A673 (cell line): ENCODE measurements around the gene ZDHHC13.

Source experiments
- EZH2 ChIP-seq: fragments of 200-600 bp; sonication (generic); IDR thresholded peaks from 2 replicates; pipeline ENCODE4 v1.6.1; 2017; ENCODE audit warnings: borderline replicate concordance, low read depth, mild to moderate bottlenecking, mixed read lengths, antibody characterized with exemption, low read length; ENCODE audit not compliant: poor library complexity, severe bottlenecking
- TF ChIP-seq, protein P1 (sequence below): fragments of 300-800, 200-600 bp; sonication (generic); conservative IDR thresholded peaks from 2 replicates; pipeline ENCODE4 v1.5.1; 2017; ENCODE audit warnings: low read depth, mild to moderate bottlenecking, antibody characterized with exemption, low read length, moderate library complexity, mixed read lengths

GRCh38 chr11:19225581-19225980 lies 108.6 kb downstream of the ZDHHC13 start:
- no peak for TF ChIP-seq EZH2
- TF ChIP-seq, protein P1, sequence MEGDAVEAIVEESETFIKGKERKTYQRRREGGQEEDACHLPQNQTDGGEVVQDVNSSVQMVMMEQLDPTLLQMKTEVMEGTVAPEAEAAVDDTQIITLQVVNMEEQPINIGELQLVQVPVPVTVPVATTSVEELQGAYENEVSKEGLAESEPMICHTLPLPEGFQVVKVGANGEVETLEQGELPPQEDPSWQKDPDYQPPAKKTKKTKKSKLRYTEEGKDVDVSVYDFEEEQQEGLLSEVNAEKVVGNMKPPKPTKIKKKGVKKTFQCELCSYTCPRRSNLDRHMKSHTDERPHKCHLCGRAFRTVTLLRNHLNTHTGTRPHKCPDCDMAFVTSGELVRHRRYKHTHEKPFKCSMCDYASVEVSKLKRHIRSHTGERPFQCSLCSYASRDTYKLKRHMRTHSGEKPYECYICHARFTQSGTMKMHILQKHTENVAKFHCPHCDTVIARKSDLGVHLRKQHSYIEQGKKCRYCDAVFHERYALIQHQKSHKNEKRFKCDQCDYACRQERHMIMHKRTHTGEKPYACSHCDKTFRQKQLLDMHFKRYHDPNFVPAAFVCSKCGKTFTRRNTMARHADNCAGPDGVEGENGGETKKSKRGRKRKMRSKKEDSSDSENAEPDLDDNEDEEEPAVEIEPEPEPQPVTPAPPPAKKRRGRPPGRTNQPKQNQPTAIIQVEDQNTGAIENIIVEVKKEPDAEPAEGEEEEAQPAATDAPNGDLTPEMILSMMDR, result no peak
